Neural crest cell (in vitro differentiated cells): ENCODE results near the gene HP1BP3. TPM values are rescaled to one million over a fixed set of nuclear protein-coding genes. Genes with fewer than 3 reads are reported as not detected.

Experiments used
- DNase-seq: peaks from one replicate; pipeline ENCODE4 v3.0.0; 2021; ENCODE audit warnings: low read depth, mixed read lengths, low spot score
- H3K27ac Mint-ChIP-seq: one replicate; pipeline ENCODE4 v1.8.0; 2021; ENCODE audit warnings: mild to moderate bottlenecking, mixed read lengths; ENCODE audit not compliant: unreplicated experiment
- H3K27me3 Mint-ChIP-seq: 2 replicates; pipeline ENCODE4 v1.8.0; 2021; ENCODE audit warnings: low read depth, mild to moderate bottlenecking, mixed read lengths
- H3K36me3 Mint-ChIP-seq: 2 replicates; pipeline ENCODE4 v1.8.0; 2021; ENCODE audit warnings: low read depth, mild to moderate bottlenecking, mixed read lengths
- H3K4me1 Mint-ChIP-seq: 2 replicates; pipeline ENCODE4 v1.8.0; 2021; ENCODE audit warnings: mixed read lengths
- H3K4me3 Mint-ChIP-seq: one replicate; pipeline ENCODE4 v1.8.0; 2021; ENCODE audit warnings: mild to moderate bottlenecking, mixed read lengths
- H3K9me3 Mint-ChIP-seq: 2 replicates; pipeline ENCODE4 v1.8.0; 2021; ENCODE audit warnings: mixed read lengths
- total RNA-seq: library from RNA; stranded (reverse); gene quantifications from 2 replicates; pipeline ENCODE4 v1.2.1, GENCODE V29; 2021
- TF ChIP-seq, protein P1 (sequence below): fragments of 200-600 bp; sonication (generic); conservative IDR thresholded peaks from 2 replicates; pipeline ENCODE4 v1.5.0; 2021; ENCODE audit warnings: antibody characterized with exemption, mild to moderate bottlenecking

HP1BP3 gene
- total RNA-seq, 1 donor from 2014 or later, result 303 TPM

DNA sequence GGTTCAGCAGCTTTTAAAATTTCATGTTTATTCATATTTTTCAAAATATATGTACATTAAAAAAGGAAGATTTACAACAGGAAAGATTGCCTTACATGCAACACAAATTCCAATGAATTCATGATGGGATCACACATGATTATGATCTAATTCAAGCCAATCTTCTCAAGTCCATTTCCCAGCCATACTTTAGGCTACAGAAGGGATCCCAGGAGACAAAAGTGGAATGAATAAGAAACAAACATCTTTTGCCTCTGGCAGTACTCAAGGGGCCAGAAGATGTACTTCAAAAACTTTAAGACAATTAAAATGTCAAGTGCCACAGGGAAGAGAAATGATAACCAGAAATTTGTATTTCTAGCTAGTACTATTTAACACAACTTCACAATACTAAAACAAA, 44.4 kb downstream of the HP1BP3 start:
- no peaks in the 10 kb centered on the region for H3K9me3 Mint-ChIP-seq
- H3K4me3 Mint-ChIP-seq, result no peak overlapping the region
- DNase-seq, result no peak
- no peaks in the 10 kb centered on the region for H3K4me1 Mint-ChIP-seq
- no peak overlapping the region for H3K27ac Mint-ChIP-seq
- TF ChIP-seq, protein P1, sequence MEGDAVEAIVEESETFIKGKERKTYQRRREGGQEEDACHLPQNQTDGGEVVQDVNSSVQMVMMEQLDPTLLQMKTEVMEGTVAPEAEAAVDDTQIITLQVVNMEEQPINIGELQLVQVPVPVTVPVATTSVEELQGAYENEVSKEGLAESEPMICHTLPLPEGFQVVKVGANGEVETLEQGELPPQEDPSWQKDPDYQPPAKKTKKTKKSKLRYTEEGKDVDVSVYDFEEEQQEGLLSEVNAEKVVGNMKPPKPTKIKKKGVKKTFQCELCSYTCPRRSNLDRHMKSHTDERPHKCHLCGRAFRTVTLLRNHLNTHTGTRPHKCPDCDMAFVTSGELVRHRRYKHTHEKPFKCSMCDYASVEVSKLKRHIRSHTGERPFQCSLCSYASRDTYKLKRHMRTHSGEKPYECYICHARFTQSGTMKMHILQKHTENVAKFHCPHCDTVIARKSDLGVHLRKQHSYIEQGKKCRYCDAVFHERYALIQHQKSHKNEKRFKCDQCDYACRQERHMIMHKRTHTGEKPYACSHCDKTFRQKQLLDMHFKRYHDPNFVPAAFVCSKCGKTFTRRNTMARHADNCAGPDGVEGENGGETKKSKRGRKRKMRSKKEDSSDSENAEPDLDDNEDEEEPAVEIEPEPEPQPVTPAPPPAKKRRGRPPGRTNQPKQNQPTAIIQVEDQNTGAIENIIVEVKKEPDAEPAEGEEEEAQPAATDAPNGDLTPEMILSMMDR, result no peak
- peaks cover 19% of the 10 kb centered on the region for H3K36me3 Mint-ChIP-seq
- no peaks in the 10 kb centered on the region for H3K27me3 Mint-ChIP-seq

DNA sequence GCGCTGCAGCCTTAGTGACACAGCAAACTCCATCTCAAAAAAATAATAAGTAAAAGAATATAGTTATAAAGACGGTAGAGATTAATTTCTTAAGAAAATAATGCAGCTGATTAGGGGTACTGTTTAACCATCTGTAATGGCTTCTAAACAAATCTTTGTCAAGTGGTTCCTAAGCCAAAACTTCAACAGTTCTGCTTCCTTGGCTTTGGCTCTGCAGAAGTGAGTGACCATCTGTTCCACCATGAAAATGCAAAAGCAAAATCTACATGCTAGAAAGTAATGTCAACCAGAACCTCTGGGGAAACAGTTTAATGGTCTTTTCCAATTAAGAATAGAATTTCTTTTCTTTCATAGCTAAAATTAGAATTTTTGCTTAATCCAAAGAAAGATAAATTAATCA, 46.3 kb downstream of the HP1BP3 start:
- Mint-ChIP-seq H3K4me3 (no peak overlapping the region), H3K27ac (no peak overlapping the region), H3K36me3 (peaks cover 19% of the 10 kb centered on the region), H3K27me3 (no peaks in the 10 kb centered on the region), H3K9me3 (no peaks in the 10 kb centered on the region), H3K4me1 (no peaks in the 10 kb centered on the region)
- TF ChIP-seq, protein P1, result no peak
- DNase-seq, result no peak

DNA sequence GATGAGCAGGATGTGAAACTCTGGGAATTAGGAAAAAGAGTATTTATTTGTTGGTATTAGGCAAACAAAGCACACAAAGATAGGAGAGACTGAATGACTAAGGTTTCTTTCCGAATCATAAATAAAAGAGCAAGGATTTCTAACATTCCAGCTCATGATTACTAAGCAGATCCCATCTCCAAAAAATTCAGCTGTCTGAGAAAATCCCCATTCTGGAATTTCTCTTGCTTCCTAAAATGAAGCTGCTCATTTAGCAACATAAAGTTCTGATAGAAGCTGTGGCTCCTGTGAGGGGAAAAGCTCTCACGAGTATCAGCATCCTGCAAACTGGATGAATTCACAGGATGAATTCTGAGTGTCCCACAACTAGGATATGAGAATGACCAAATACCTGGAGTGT, 47.9 kb downstream of the HP1BP3 start:
- no peaks in the 10 kb centered on the region for H3K4me1 Mint-ChIP-seq
- peaks cover under 1% of the 10 kb centered on the region for H3K27me3 Mint-ChIP-seq
- no peak for DNase-seq
- H3K36me3 Mint-ChIP-seq, result peaks cover 13% of the 10 kb centered on the region
- TF ChIP-seq, protein P1, result no peak
- no peak overlapping the region for H3K27ac Mint-ChIP-seq
- H3K4me3 Mint-ChIP-seq, result no peak overlapping the region
- H3K9me3 Mint-ChIP-seq, result no peaks in the 10 kb centered on the region

DNA sequence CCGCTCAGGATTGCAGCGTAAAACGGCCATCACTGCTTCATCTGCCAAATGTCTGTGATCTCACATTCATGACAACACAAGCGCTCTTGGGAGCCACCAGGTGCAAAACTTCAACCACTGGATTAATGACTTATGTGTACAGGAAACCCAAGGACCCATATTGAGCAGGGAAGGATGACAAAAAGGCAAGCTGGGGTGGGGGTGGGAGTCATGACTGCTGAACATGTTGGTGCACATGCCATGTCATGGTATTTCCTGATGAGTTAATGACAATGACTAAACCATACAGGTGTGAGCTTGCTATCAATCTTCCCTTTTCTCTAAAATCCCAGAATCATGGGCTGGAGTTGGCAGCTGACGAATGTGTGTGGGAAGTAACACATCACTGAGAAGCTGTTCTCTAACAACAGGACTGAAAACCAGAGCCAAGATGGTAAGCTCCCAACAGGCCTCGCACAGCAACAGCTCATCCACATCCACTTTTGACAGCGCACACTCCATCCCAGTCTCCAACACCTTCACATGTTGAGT, 51.5 kb downstream of the HP1BP3 start:
- Mint-ChIP-seq H3K27ac (peak overlapping the region; percentile 19), H3K4me3 (no peak overlapping the region), H3K27me3 (peaks cover 30% of the 10 kb centered on the region), H3K36me3 (peaks cover 9% of the 10 kb centered on the region), H3K4me1 (peaks cover 11% of the 10 kb centered on the region), H3K9me3 (no peaks in the 10 kb centered on the region)
- TF ChIP-seq, protein P1, result no peak
- no peak for DNase-seq

DNA sequence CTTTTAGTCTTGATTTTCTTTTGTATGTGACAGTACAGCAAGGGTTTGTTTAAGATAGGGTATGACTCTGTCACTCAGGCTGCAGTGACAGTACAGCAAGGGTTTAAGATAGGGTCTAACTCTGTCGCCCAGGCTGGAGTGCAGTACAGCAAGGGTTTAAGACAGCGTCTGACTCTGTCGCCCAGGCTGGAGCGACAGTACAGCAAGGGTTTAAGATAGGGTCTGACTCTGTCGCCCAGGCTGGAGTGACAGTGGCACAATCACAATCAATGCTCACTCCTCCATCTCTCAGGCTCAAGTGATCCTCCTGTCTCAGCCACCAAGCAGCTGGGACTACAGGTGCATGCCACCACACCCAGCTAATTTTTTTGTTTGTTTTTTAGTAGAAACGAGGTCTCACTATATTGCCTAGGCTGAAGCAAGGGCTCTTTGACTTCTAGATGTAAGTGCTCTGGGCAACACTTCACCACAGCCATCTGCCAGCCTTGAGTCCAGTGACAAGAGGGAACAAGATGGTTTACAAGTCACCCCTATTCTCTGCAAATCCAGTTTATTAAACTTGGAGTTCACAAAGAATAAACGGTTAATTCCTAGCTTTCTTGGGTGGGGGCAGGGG, 53.6 kb downstream of the HP1BP3 start:
- peak overlapping the region; percentile 85 for H3K4me3 Mint-ChIP-seq
- peaks cover 11% of the 10 kb centered on the region for H3K4me1 Mint-ChIP-seq
- H3K9me3 Mint-ChIP-seq, result no peaks in the 10 kb centered on the region
- no peak for DNase-seq
- H3K27me3 Mint-ChIP-seq, result peaks cover 52% of the 10 kb centered on the region
- peaks cover 6% of the 10 kb centered on the region for H3K36me3 Mint-ChIP-seq
- TF ChIP-seq, protein P1, result no peak
- no peak overlapping the region for H3K27ac Mint-ChIP-seq
